HS-5 (cell line): ENCODE results near the gene KIR3DL2.
"Not testable (repeated sequence)": the region's sequence is repeated elsewhere in the genome, so short reads cannot be mapped to it uniquely, and the experiment has no call there.

Source experiments
- DNase-seq: peaks from one replicate; pipeline ENCODE4 v3.0.0-alpha.2; 2012; ENCODE audit warnings: low read depth

KIR3DL2 gene

GRCh38 chr19:54850061-54850640 lies at the start of gene KIR3DL2:
Gene KIR3DL2, plus strand, starts transcription at chr19:54850443. Its CDS starts 33 bp downstream, at chr19:54850476.
- DNase-seq, result not testable (repeated sequence)

GRCh38 chr19:54803410-54803809 lies 46.8 kb upstream of the KIR3DL2 start, which contains the start of gene KIR2DL4:
Gene KIR2DL4, plus strand, starts transcription at chr19:54803610. Its CDS starts 42 bp downstream, at chr19:54803652.
- DNase-seq, result no peak

- DNase-seq, result no peak
These were observed 46.1 kb upstream of the KIR3DL2 start for GRCh38 chr19:54804101-54804500.

GRCh38 chr19:54804571-54804970 lies 45.7 kb upstream of the KIR3DL2 start:
- DNase-seq, result no peak

- DNase-seq, result no peak
These were observed 44.4 kb upstream of the KIR3DL2 start for GRCh38 chr19:54805665-54806515.

GRCh38 chr19:54806516-54806838 lies 43.8 kb upstream of the KIR3DL2 start:
- no peak for DNase-seq

- DNase-seq, result not testable (repeated sequence)
These were observed 35.7 kb upstream of the KIR3DL2 start for GRCh38 chr19:54814571-54814970.

GRCh38 chr19:54816251-54816650 lies 34.0 kb upstream of the KIR3DL2 start, which contains the start of gene KIR3DL1:
Gene KIR3DL1, plus strand, starts transcription at chr19:54816468.
- DNase-seq, result not testable (repeated sequence)

GRCh38 chr19:54817670-54818536 lies 32.3 kb upstream of the KIR3DL2 start:
- DNase-seq, result no peak

GRCh38 chr19:54824416-54824815 lies 25.8 kb upstream of the KIR3DL2 start:
- not testable (repeated sequence) for DNase-seq

- peak; percentile 16 for DNase-seq
These were observed 24.9 kb upstream of the KIR3DL2 start for GRCh38 chr19:54825326-54825725.

- not testable (repeated sequence) for DNase-seq
These were observed 22.2 kb upstream of the KIR3DL2 start for GRCh38 chr19:54828064-54828463.

GRCh38 chr19:54832496-54832895 lies 17.7 kb upstream of the KIR3DL2 start, which contains the start of gene KIR2DS4:
Gene KIR2DS4, plus strand, starts transcription at chr19:54832676.
- not testable (repeated sequence) for DNase-seq

- DNase-seq, result not testable (repeated sequence)
These were observed 15.1 kb upstream of the KIR3DL2 start for GRCh38 chr19:54835126-54835525.

GRCh38 chr19:54837522-54837921 lies 12.7 kb upstream of the KIR3DL2 start:
- DNase-seq, result not testable (repeated sequence)

- DNase-seq, result not testable (repeated sequence)
These were observed 7.1 kb upstream of the KIR3DL2 start for GRCh38 chr19:54843171-54843570.

- no peak for DNase-seq
These were observed 687 bp downstream of the KIR3DL2 start for GRCh38 chr19:54850930-54851329.

- no peak for DNase-seq
These were observed 1.1 kb downstream of the KIR3DL2 start for GRCh38 chr19:54851353-54851752.

- DNase-seq, result not testable (repeated sequence)
These were observed 5.0 kb downstream of the KIR3DL2 start for GRCh38 chr19:54855241-54855640.

- DNase-seq, result not testable (repeated sequence)
These were observed 8.2 kb downstream of the KIR3DL2 start for GRCh38 chr19:54858476-54858875.

GRCh38 chr19:54859421-54859820 lies 9.2 kb downstream of the KIR3DL2 start:
- peak; percentile 41 for DNase-seq

GRCh38 chr19:54863459-54863858 lies 13.2 kb downstream of the KIR3DL2 start:
- not testable (repeated sequence) for DNase-seq
